Measurements from ENCODE around the gene TCN1.
"Not testable (repeated sequence)": the region's sequence is repeated elsewhere in the genome, so short reads cannot be mapped to it uniquely, and the experiment has no call there.

TCN1 gene

GRCh38 chr11:59848439-59848838 lies 17.8 kb downstream of the TCN1 start:
- H3K9me3 ChIP-seq (ENCODE audit: low read length); H2AFZ ChIP-seq (ENCODE audit: low read depth, low read length); H3K4me1 ChIP-seq (ENCODE audit: insufficient read depth, low read length); H3K4me3 ChIP-seq (ENCODE audit: low read length); H3K27me3 ChIP-seq (ENCODE audit: insufficient read depth, low read length); H3K36me3 ChIP-seq (ENCODE audit: insufficient read depth, low read length): not testable (repeated sequence)

- H3K27me3 ChIP-seq (ENCODE audit: insufficient read depth, low read length) = no peaks in the 10 kb centered on the region
- no peak overlapping the region for H3K4me3 ChIP-seq (ENCODE audit: low read length)
- no peaks in the 10 kb centered on the region for H3K4me1 ChIP-seq (ENCODE audit: insufficient read depth, low read length)
- no peaks in the 10 kb centered on the region for H3K36me3 ChIP-seq (ENCODE audit: insufficient read depth, low read length)
- no peak overlapping the region for H2AFZ ChIP-seq (ENCODE audit: low read depth, low read length)
- no peaks in the 10 kb centered on the region for H3K9me3 ChIP-seq (ENCODE audit: low read length)
Measured at GRCh38 chr11:59847626-59848025, 18.7 kb downstream of the TCN1 start.

DNA sequence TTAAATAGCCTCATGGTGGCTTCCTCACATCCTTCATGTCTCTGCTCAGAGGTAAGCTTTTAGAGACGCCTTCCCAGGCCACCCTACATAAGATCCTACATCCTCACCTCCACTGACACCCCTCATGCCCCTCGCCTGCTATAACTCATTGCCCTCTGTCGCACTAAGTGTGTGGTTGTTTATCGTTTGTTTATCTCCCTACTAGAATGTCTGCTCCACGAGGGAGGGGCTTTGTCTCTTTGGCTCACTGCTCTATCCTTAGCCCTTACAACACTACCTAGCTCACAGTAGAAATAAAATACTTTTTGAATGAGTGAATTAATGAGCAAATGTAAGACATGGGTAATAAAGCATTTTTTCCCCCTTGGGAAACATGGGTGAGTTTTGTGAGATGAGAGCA lies 19.7 kb downstream of the TCN1 start:
- Histone ChIP-seq H3K4me1 (ENCODE audit: insufficient read depth, low read length) (no peaks in the 10 kb centered on the region), H3K27me3 (ENCODE audit: insufficient read depth, low read length) (no peaks in the 10 kb centered on the region), H3K9me3 (ENCODE audit: low read length) (no peaks in the 10 kb centered on the region), H3K4me3 (ENCODE audit: low read length) (no peak overlapping the region), H2AFZ (ENCODE audit: low read depth, low read length) (no peak overlapping the region), H3K36me3 (ENCODE audit: insufficient read depth, low read length) (no peaks in the 10 kb centered on the region)

DNA sequence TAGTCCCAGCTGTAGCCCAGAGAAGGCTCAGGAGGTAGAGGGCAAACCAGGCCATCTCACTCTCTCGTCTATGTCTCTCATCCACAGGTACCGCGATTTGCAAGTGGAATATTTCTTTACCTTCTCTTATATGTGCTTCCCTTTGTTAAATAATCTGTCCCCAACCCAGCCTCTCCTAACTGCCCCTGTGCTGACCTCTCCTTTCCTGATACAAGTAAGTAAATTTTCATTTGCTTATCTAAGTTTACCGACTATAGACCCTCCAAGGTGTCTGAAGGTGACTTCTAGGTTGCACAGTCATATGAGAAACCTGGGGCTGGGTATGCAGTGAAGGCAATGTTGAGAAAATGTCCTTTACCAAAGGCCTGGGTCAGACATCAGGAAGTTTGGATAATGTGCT lies 20.9 kb downstream of the TCN1 start, which contains the start of gene CBLIF:
Gene CBLIF (minus strand): TSS at position 101 of the 400 bp plus-strand sequence. CDS start 46 bp downstream, at position 55.
- Histone ChIP-seq H3K9me3 (ENCODE audit: low read length) (no peaks in the 10 kb centered on the region), H3K4me1 (ENCODE audit: insufficient read depth, low read length) (no peaks in the 10 kb centered on the region), H3K36me3 (ENCODE audit: insufficient read depth, low read length) (no peaks in the 10 kb centered on the region), H3K27me3 (ENCODE audit: insufficient read depth, low read length) (no peaks in the 10 kb centered on the region), H3K4me3 (ENCODE audit: low read length) (no peak within 1 kb of the TSS), H2AFZ (ENCODE audit: low read depth, low read length) (no peak within 1 kb of the TSS)

GRCh38 chr11:59842316-59842715 lies 24.0 kb downstream of the TCN1 start:
- no peaks in the 10 kb centered on the region for H3K9me3 ChIP-seq (ENCODE audit: low read length)
- H2AFZ ChIP-seq (ENCODE audit: low read depth, low read length) = no peak overlapping the region
- H3K4me3 ChIP-seq (ENCODE audit: low read length) = no peak overlapping the region
- H3K36me3 ChIP-seq (ENCODE audit: insufficient read depth, low read length) = no peaks in the 10 kb centered on the region
- H3K27me3 ChIP-seq (ENCODE audit: insufficient read depth, low read length) = no peaks in the 10 kb centered on the region
- no peaks in the 10 kb centered on the region for H3K4me1 ChIP-seq (ENCODE audit: insufficient read depth, low read length)

- H3K27me3 ChIP-seq (ENCODE audit: insufficient read depth, low read length) = no peaks in the 10 kb centered on the region
- H3K4me1 ChIP-seq (ENCODE audit: insufficient read depth, low read length) = no peaks in the 10 kb centered on the region
- no peak overlapping the region for H2AFZ ChIP-seq (ENCODE audit: low read depth, low read length)
- no peak overlapping the region for H3K4me3 ChIP-seq (ENCODE audit: low read length)
- H3K36me3 ChIP-seq (ENCODE audit: insufficient read depth, low read length) = no peaks in the 10 kb centered on the region
- H3K9me3 ChIP-seq (ENCODE audit: low read length) = no peaks in the 10 kb centered on the region
Measured at GRCh38 chr11:59841514-59841913, 24.8 kb downstream of the TCN1 start.

GRCh38 chr11:59839615-59840014 lies 26.7 kb downstream of the TCN1 start:
- Histone ChIP-seq H3K9me3 (ENCODE audit: low read length) (no peaks in the 10 kb centered on the region), H3K4me3 (ENCODE audit: low read length) (no peak overlapping the region), H3K27me3 (ENCODE audit: insufficient read depth, low read length) (peaks cover 2% of the 10 kb centered on the region), H2AFZ (ENCODE audit: low read depth, low read length) (no peak overlapping the region), H3K4me1 (ENCODE audit: insufficient read depth, low read length) (no peaks in the 10 kb centered on the region), H3K36me3 (ENCODE audit: insufficient read depth, low read length) (no peaks in the 10 kb centered on the region)

DNA sequence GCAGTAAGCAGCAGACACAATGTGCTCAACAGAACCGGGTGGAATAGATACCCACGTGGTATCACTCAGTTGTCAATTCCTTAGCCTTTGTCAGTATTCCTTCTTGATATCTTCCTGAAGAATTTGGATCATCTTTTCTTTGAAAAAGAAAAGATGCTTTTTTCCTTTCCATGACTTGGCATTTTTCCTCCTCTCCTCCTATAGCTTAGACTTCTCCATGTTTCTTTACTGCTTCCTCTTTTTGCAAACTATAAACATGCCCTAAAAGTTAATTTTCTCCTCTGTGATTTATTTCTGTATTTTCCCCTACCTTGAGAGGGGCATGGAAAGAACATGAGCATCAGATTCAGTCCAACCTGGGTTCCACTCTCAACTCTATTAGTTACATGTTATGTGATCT lies 32.7 kb downstream of the TCN1 start:
- peaks cover 2% of the 10 kb centered on the region for H3K27me3 ChIP-seq (ENCODE audit: insufficient read depth, low read length)
- H3K4me1 ChIP-seq (ENCODE audit: insufficient read depth, low read length) = no peaks in the 10 kb centered on the region
- no peak overlapping the region for H3K4me3 ChIP-seq (ENCODE audit: low read length)
- no peaks in the 10 kb centered on the region for H3K9me3 ChIP-seq (ENCODE audit: low read length)
- no peaks in the 10 kb centered on the region for H3K36me3 ChIP-seq (ENCODE audit: insufficient read depth, low read length)
- H2AFZ ChIP-seq (ENCODE audit: low read depth, low read length) = no peak overlapping the region

DNA sequence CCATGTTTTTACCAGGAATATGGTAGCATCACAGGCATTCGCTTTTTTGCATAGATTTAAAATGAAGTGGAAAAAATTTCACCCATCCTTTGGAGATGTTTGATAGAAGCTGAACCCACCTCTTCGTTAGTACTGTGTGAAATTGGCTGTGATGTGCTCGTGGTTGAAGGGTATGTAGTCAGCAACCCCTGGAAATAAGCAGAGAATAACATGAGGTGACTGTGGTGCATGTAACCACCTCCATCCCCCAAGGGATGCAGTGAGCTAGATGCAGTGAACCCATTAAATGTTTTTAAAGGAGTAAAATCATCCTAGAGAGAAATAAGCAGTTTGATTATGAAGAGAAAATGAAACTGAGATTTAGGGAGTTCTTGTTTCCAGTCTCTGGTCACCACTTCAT lies 36.9 kb downstream of the TCN1 start:
- Histone ChIP-seq H3K36me3 (ENCODE audit: insufficient read depth, low read length) (no peaks in the 10 kb centered on the region), H3K9me3 (ENCODE audit: low read length) (no peaks in the 10 kb centered on the region), H3K4me3 (ENCODE audit: low read length) (no peak overlapping the region), H2AFZ (ENCODE audit: low read depth, low read length) (no peak overlapping the region), H3K4me1 (ENCODE audit: insufficient read depth, low read length) (no peaks in the 10 kb centered on the region), H3K27me3 (ENCODE audit: insufficient read depth, low read length) (no peaks in the 10 kb centered on the region)

GRCh38 chr11:59822989-59823566 lies 43.2 kb downstream of the TCN1 start:
- H3K9me3 ChIP-seq (ENCODE audit: low read length) = no peaks in the 10 kb centered on the region
- H2AFZ ChIP-seq (ENCODE audit: low read depth, low read length) = no peak overlapping the region
- no peaks in the 10 kb centered on the region for H3K36me3 ChIP-seq (ENCODE audit: insufficient read depth, low read length)
- H3K27me3 ChIP-seq (ENCODE audit: insufficient read depth, low read length) = peaks cover 9% of the 10 kb centered on the region
- H3K4me1 ChIP-seq (ENCODE audit: insufficient read depth, low read length) = no peaks in the 10 kb centered on the region
- H3K4me3 ChIP-seq (ENCODE audit: low read length) = no peak overlapping the region

GRCh38 chr11:59818572-59818971 lies 47.7 kb downstream of the TCN1 start:
- peaks cover 15% of the 10 kb centered on the region for H3K27me3 ChIP-seq (ENCODE audit: insufficient read depth, low read length)
- H3K4me3 ChIP-seq (ENCODE audit: low read length) = no peak overlapping the region

GRCh38 chr11:59816434-59816833 lies 49.9 kb downstream of the TCN1 start:
- H3K4me1 ChIP-seq (ENCODE audit: insufficient read depth, low read length); H2AFZ ChIP-seq (ENCODE audit: low read depth, low read length); H3K36me3 ChIP-seq (ENCODE audit: insufficient read depth, low read length); H3K9me3 ChIP-seq (ENCODE audit: low read length); H3K4me3 ChIP-seq (ENCODE audit: low read length): not testable (repeated sequence)
- peaks cover 15% of the 10 kb centered on the region for H3K27me3 ChIP-seq (ENCODE audit: insufficient read depth, low read length)

More at GRCh38 chr11:59818572-59818971, 47.7 kb downstream of the TCN1 start:
- no peaks in the 10 kb centered on the region for H3K9me3 ChIP-seq (ENCODE audit: low read length)
- H3K4me1 ChIP-seq (ENCODE audit: insufficient read depth, low read length) = no peaks in the 10 kb centered on the region
- H2AFZ ChIP-seq (ENCODE audit: low read depth, low read length) = no peak overlapping the region
- no peaks in the 10 kb centered on the region for H3K36me3 ChIP-seq (ENCODE audit: insufficient read depth, low read length)

- no peak overlapping the region for H3K4me3 ChIP-seq (ENCODE audit: low read length)
- H3K36me3 ChIP-seq (ENCODE audit: insufficient read depth, low read length) = no peaks in the 10 kb centered on the region
- no peaks in the 10 kb centered on the region for H3K4me1 ChIP-seq (ENCODE audit: insufficient read depth, low read length)
- H3K9me3 ChIP-seq (ENCODE audit: low read length) = no peaks in the 10 kb centered on the region
- H3K27me3 ChIP-seq (ENCODE audit: insufficient read depth, low read length) = peaks cover 15% of the 10 kb centered on the region
- no peak overlapping the region for H2AFZ ChIP-seq (ENCODE audit: low read depth, low read length)
Measured at GRCh38 chr11:59815754-59816153, 50.5 kb downstream of the TCN1 start.

GRCh38 chr11:59814021-59814420 lies 52.3 kb downstream of the TCN1 start:
- no peak overlapping the region for H3K4me3 ChIP-seq (ENCODE audit: low read length)
- H3K36me3 ChIP-seq (ENCODE audit: insufficient read depth, low read length) = peaks cover 2% of the 10 kb centered on the region
- peaks cover 9% of the 10 kb centered on the region for H3K27me3 ChIP-seq (ENCODE audit: insufficient read depth, low read length)
- peaks cover 6% of the 10 kb centered on the region for H3K4me1 ChIP-seq (ENCODE audit: insufficient read depth, low read length)
- H3K9me3 ChIP-seq (ENCODE audit: low read length) = no peaks in the 10 kb centered on the region
- H2AFZ ChIP-seq (ENCODE audit: low read depth, low read length) = no peak overlapping the region

Data from neuron (in vitro differentiated cells).